OCI-LY1 (cell line): ENCODE measurements around the gene ABT1.

Source experiments
- CTCF ChIP-seq: fragments of 200-600 bp; sonication (generic), shearing (Covaris generic); IDR thresholded peaks from 2 replicates; pipeline ENCODE4 v1.5.1; 2017; ENCODE audit warnings: mild to moderate bottlenecking, antibody characterized with exemption, low read length, moderate library complexity, mixed read lengths
- EZH2 ChIP-seq: fragments of 200-600 bp; sonication (generic), shearing (Covaris generic); IDR thresholded peaks from 2 replicates; pipeline ENCODE4 v1.8.0; 2017; ENCODE audit warnings: borderline replicate concordance, mixed run types, mild to moderate bottlenecking, antibody characterized with exemption, low read length, moderate library complexity, mixed read lengths

DNA sequence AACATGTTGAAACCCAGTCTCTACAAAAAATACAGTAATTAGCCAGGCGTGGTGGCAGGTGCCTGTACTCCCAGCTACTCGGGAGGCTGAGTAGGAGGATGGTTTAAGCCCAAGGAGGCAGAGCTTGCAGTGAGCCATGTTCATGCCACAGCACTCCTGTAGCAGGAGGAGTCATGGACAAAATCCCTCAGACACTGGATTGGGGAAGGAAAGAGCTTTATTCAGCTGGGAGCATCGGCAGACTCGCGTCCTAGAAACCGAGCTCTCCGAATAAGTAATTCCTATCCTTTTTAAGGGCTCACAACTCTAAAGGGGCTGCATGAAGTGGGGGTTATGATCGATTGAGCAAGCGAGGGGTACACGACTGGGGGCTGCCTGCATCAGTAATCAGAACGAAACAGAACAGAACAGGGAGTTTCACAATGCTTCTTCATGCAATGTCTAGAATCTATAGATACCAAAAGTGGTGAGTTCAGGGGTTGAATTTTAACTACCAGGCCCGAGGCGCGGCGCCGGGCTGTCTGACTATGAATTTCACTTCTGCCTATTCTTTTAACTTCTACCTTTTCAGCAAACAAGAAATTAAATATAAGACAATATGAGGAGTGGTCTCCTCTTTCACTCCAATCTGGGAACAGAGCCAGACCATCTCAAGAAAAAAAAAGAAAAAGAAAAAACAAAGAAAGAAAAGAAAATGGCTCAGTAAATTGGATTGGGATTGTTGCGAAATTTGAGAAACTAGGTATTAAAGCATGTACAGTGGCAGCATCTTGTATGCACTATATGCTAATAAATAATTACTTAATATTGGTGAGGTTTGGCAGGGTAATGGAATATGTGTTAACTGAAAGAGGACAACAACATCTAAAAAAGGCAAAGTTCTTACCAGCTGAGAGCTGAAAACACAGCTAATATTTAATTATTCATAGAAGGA lies 35.0 kb upstream of the ABT1 start:
- TF ChIP-seq EZH2, result no peak
- no peak for TF ChIP-seq CTCF
